K562 (cell line): ENCODE data around the gene EPHB1. TPM values are rescaled to one million over a fixed set of nuclear protein-coding genes. Genes with fewer than 3 reads are reported as not detected.

Source experiments
- ATAC-seq: fragments of 200-7000 bp; cut with Tn5 transposase; 3 replicates; pipeline ENCODE4 v1.9.1; 2020; ENCODE audit warnings: moderate library complexity
- BruUV-seq: library from RNA; stranded (reverse); fragments of 400-500 nt; replicated peaks from 2 replicates; lab custom pipeline; 2021; lab: Mats Ljungman, UMichigan
- CTCF ChIA-PET: fragments of 300-600 bp; formaldehyde crosslinking; extraction: SDS; loops from one replicate; lab custom pipeline; 2021; ENCODE audit warnings: low intra/inter-chr PET ratio; lab: Yijun Ruan, JAX
- POLR2A ChIA-PET: fragments of 300-600, 350-650 bp; sonication (Branson Sonifier 250); formaldehyde crosslinking; extraction: SDS; loops from one replicate; lab custom pipeline; 2021; ENCODE audit warnings: antibody characterized with exemption, inconsistent platforms; lab: Yijun Ruan, JAX
- DNase-seq, 4 experiments: peaks; one replicate each; pipeline versions ENCODE4 v3.0.0 to v3.0.0-alpha.2; 2011 to 2018; ENCODE audit warnings: low spot score in 3 of 4, mixed read lengths in 3 of 4; ENCODE audit errors: extremely low read depth in 1 of 4
- FAIRE-seq: peaks from 2 replicates; lab custom pipeline; 2011; peaks lifted over from hg19 to GRCh38; lab: Jason Lieb, UNC
- H2AFZ ChIP-seq: 2 replicates; pipeline ENCODE4 v1.6.0; 2011; ENCODE audit warnings: low read depth, low read length, control low read depth, inconsistent platforms
- H3K27ac ChIP-seq: fragments of 200-600 bp; 3 replicates; pipeline ENCODE4 v1.8.0; 2011; ENCODE audit warnings: low read depth, mild to moderate bottlenecking, control low read depth, inconsistent platforms, low read length, moderate library complexity, mixed read lengths; ENCODE audit errors: extremely low read depth
- H3K27me3 ChIP-seq, 2 experiments: fragments of 300-600 bp in 1 of 2; 2 replicates in 1 of 2; 3 replicates in 1 of 2; pipeline versions ENCODE4 v1.6.0 to v1.8.0; 2011; ENCODE audit warnings: inconsistent platforms in 2 of 2, low read length in 2 of 2, mild to moderate bottlenecking in 1 of 2, mixed read lengths in 1 of 2, moderate library complexity in 1 of 2; ENCODE audit not compliant: control insufficient read depth in 2 of 2, insufficient read depth in 2 of 2
- H3K36me3 ChIP-seq: fragments of 300-600 bp; 3 replicates; pipeline ENCODE4 v1.8.0; 2011; ENCODE audit warnings: mild to moderate bottlenecking, low read length, inconsistent platforms; ENCODE audit not compliant: control insufficient read depth, insufficient read depth
- H3K4me1 ChIP-seq, 2 experiments: fragments of 200-600 bp in 1 of 2; replicated peaks in 1 of 2; 2 replicates in 1 of 2; 3 replicates in 1 of 2; pipeline versions ENCODE4 v1.5.1 to v1.8.0; 2011; ENCODE audit warnings: inconsistent platforms in 2 of 2, low read length in 2 of 2, mild to moderate bottlenecking in 1 of 2, mixed read lengths in 1 of 2, moderate library complexity in 1 of 2; ENCODE audit not compliant: control insufficient read depth in 2 of 2, insufficient read depth in 2 of 2
- H3K4me2 ChIP-seq: 2 replicates; pipeline ENCODE4 v1.6.1; 2011; ENCODE audit warnings: low read length, control low read depth, inconsistent platforms, mixed read lengths; ENCODE audit not compliant: insufficient read depth
- H3K4me3 ChIP-seq: fragments of 200-600 bp; sonication (generic), shearing (Covaris generic); 2 replicates; pipeline ENCODE4 v1.5.1; 2016; ENCODE audit warnings: control low read depth, inconsistent platforms
- H3K79me2 ChIP-seq: fragments of 200-600 bp; 3 replicates; pipeline ENCODE4 v1.8.0; 2011; ENCODE audit warnings: low read length, inconsistent platforms; ENCODE audit not compliant: control insufficient read depth, insufficient read depth
- H3K9ac ChIP-seq, 2 experiments: 2 replicates each; pipeline versions ENCODE4 v1.6.0 to v1.6.1; 2011; ENCODE audit warnings: low read depth in 2 of 2, low read length in 2 of 2, control low read depth in 1 of 2, inconsistent platforms in 1 of 2, mild to moderate bottlenecking in 1 of 2, mixed read lengths in 1 of 2; ENCODE audit not compliant: insufficient read depth in 1 of 2
- H3K9me1 ChIP-seq: one replicate; pipeline ENCODE4 v1.6.0; 2011; ENCODE audit warnings: inconsistent platforms, mild to moderate bottlenecking, low read length, moderate library complexity; ENCODE audit not compliant: control insufficient read depth, insufficient read depth
- H3K9me3 ChIP-seq: replicated peaks from 2 replicates; pipeline ENCODE4 v1.5.1; 2011; ENCODE audit warnings: low read depth, low read length, inconsistent platforms; ENCODE audit not compliant: control insufficient read depth, insufficient read depth
- H4K20me1 ChIP-seq: replicated peaks from 2 replicates; pipeline ENCODE4 v1.6.1; 2011; ENCODE audit warnings: low read length, inconsistent platforms, mixed read lengths; ENCODE audit not compliant: control insufficient read depth, insufficient read depth
- E2F4 ChIP-seq: sonication (generic); formaldehyde crosslinking; IDR thresholded peaks from 2 replicates; pipeline ENCODE4 v1.8.0; 2022; ENCODE audit warnings: mild to moderate bottlenecking, low read depth, missing genetic modification reagents
- EHMT2 ChIP-seq: fragments of 450-650 bp; IDR thresholded peaks from 2 replicates; pipeline ENCODE4 v1.6.1; 2018; ENCODE audit warnings: antibody characterized with exemption
- ID3 ChIP-seq, 2 experiments: fragments of 250-450 bp in 1 of 2; fragments of 450-650 bp in 1 of 2; sonication (Bioruptor Pico) in 1 of 2; IDR thresholded peaks; 2 replicates each; pipeline versions ENCODE4 v1.6.1 to v1.8.0; 2016 to 2021; ENCODE audit warnings: mild to moderate bottlenecking in 2 of 2, moderate library complexity in 2 of 2, missing compliant biosample characterization in 1 of 2, missing genetic modification characterization in 1 of 2
- KDM1A ChIP-seq, 2 experiments: fragments of 450-650 bp; IDR thresholded peaks; 2 replicates each; pipeline ENCODE4 v1.6.1; 2016; ENCODE audit warnings: mild to moderate bottlenecking in 2 of 2
- PHB2 ChIP-seq: fragments of 450-650 bp; IDR thresholded peaks from 2 replicates; pipeline ENCODE4 v1.6.1; 2017; ENCODE audit warnings: low read depth
- RREB1 ChIP-seq: fragments of 250-450 bp; sonication (Bioruptor Pico); IDR thresholded peaks from 2 replicates; pipeline ENCODE4 v1.4.0; 2020
- ZNF609 ChIP-seq: sonication (generic); formaldehyde crosslinking; IDR thresholded peaks from 2 replicates; pipeline ENCODE4 v1.8.1; 2023; ENCODE audit warnings: missing genetic modification reagents, mild to moderate bottlenecking, borderline replicate concordance
- WGBS: fragments of 100-300 bp; shearing (Covaris generic); methylation state at CpG from one replicate; pipeline ENCODE4 v1.1.6; 2016; ENCODE audit warnings: low coverage, mixed read lengths; ENCODE audit not compliant: insufficient coverage; ENCODE audit errors: missing lambda C conversion rate; 5-methylcytosine and 5-hydroxymethylcytosine counted together
- in situ Hi-C: fragments of 300-500 bp; cut with MboI; formaldehyde crosslinking; loops from 4 replicates; pipeline ENCODE4 v1.15.0; 2018; ENCODE audit warnings: inconsistent platforms, mixed read lengths
- intact Hi-C: fragments of 100-400 bp; cut with micrococcal nuclease; formaldehyde crosslinking; loops from 2 replicates; pipeline ENCODE4 v1.14.2; 2022
- polyA plus RNA-seq, 8 experiments: library from polyadenylated mRNA; depleted of rRNA in 4 of 8; stranded (reverse) in 5 of 8; unstranded in 3 of 8; fragments of >200 nt; fragmentation: Nextera tagmentation in 2 of 8; fragmentation: Illumina TruSeq in 1 of 8; extraction: Ambion mirVana in 2 of 8; extraction: Trizol in 1 of 8; gene quantifications; 2 replicates each; pipeline versions ENCODE4 v1.2.1 to v1.2.3, GENCODE V29; 2011 to 2014; ENCODE audit warnings: inconsistent platforms in 1 of 8, missing spikeins in 1 of 8
- total RNA-seq, 7 experiments: library from RNA; depleted of rRNA in 6 of 7; stranded (reverse); fragments of >200 nt in 6 of 7; fragmentation: Illumina TruSeq in 2 of 7; extraction: Trizol in 2 of 7; gene quantifications; 2 replicates each; pipeline versions ENCODE4 v1.2.1 to v1.2.3, GENCODE V29; 2011 to 2021; ENCODE audit warnings: low replicate concordance in 1 of 7

EPHB1 gene
- total and polyA plus RNA-seq, 9 of the 15 experiments (the other 6 are each of a cell fraction or from before 2014, with no cell fraction given): 0.29 TPM; not detected in 8

- TF ChIP-seq E2F4 (CRISPR knock-in tag): no peak
These were observed 239.3 kb downstream of the EPHB1 start (continued) for GRCh38 chr3:135034291-135034768.

- no peaks in the 10 kb centered on the region for H3K27me3 ChIP-seq
- H3K4me3 ChIP-seq: no peak overlapping the region
- ATAC-seq (no peak), FAIRE-seq (no peak), DNase-seq (no peak)
- H3K9ac ChIP-seq: no peak overlapping the region
- H3K36me3 ChIP-seq: no peaks in the 10 kb centered on the region
- ChIA-PET CTCF (no interaction called here), POLR2A (interaction anchor here (0.7 kb wide), 1 partner anchor 211 kb away, joined by 3 read pairs; no protein-coding TSS in a partner anchor)
- no peak overlapping the region for H3K4me2 ChIP-seq
- H3K27ac ChIP-seq: no peak overlapping the region
- no peaks in the 10 kb centered on the region for H3K79me2 ChIP-seq
- no peaks in the 10 kb centered on the region for H3K4me1 ChIP-seq
- in situ Hi-C loops: no loop called here
- no peaks in the 10 kb centered on the region for H3K9me1 ChIP-seq
- H3K9me3 ChIP-seq: no peaks in the 10 kb centered on the region
- WGBS: 0% methylated on average over 5 of the region's 6 CpGs
- no TSS peak for BruUV-seq
- no peaks in the 10 kb centered on the region for H4K20me1 ChIP-seq
- no peak overlapping the region for H2AFZ ChIP-seq
- intact Hi-C loops: no loop called here
- no peak for TF ChIP-seq RREB1 (CRISPR knock-in tag)
- no peak for TF ChIP-seq PHB2
- no peak for TF ChIP-seq EHMT2
- TF ChIP-seq KDM1A (IDR thresholded peaks at IDR 0.05): no peak
- TF ChIP-seq ZNF609 (CRISPR knock-in tag): no peak
- no peak for TF ChIP-seq ID3 (CRISPR knock-in tag; IDR thresholded peaks at IDR 0.05)
- no peak for TF ChIP-seq ID3 (tag; IDR thresholded peaks at IDR 0.05)
These were observed 239.9 kb downstream of the EPHB1 start for GRCh38 chr3:135034891-135035440.
